ENCODE results near the gene CLSTN1.

DNA sequence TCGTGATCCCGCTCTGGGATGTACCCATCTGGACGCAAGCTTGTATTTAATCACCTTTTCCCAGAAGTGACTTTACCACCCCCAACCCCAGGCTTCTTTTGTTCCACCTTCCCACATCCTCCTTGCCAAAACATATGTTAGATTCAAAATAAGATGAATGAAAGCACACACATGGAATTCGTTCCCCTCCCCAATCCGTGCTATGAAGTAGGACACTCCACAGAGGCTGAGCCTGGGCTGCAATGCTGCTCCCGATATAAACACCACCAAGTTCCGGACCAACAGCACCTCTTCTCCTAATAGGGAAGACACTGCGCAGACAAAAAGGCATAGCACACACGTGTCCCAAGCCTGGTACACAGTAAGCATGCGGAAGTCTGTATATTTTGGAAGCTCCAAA, 86.1 kb downstream of the CLSTN1 start:
- TF ChIP-seq TOX (CRISPR knock-in tag; IDR thresholded peaks at IDR 0.05; ENCODE audit: borderline replicate concordance), result no peak
- no peak for TF ChIP-seq PATZ1 (CRISPR knock-in tag; IDR thresholded peaks at IDR 0.05; ENCODE audit: borderline replicate concordance)
- no peak for TF ChIP-seq ARNTL (CRISPR knock-in tag; IDR thresholded peaks at IDR 0.05; ENCODE audit: borderline replicate concordance, low read depth)
- no peak for TF ChIP-seq OSR1 (CRISPR knock-in tag; IDR thresholded peaks at IDR 0.05)
- TF ChIP-seq ZFP30 (CRISPR knock-in tag; IDR thresholded peaks at IDR 0.05), result no peak
- TF ChIP-seq BACH2 (CRISPR knock-in tag; IDR thresholded peaks at IDR 0.05; ENCODE audit: borderline replicate concordance), result no peak
- no peak for TF ChIP-seq RARB (CRISPR knock-in tag; IDR thresholded peaks at IDR 0.05)
- TF ChIP-seq ZFP3 (CRISPR knock-in tag; IDR thresholded peaks at IDR 0.05), result no peak
- no peak for TF ChIP-seq ESRRG (CRISPR knock-in tag; IDR thresholded peaks at IDR 0.05)
